GM12878 (cell line): ENCODE measurements around the gene TRHDE. TPM values are rescaled to one million over a fixed set of nuclear protein-coding genes. Genes with fewer than 3 reads are reported as not detected.

Experiments
- ATAC-seq: fragments of 200-7000 bp; cut with Tn5 transposase; 3 replicates; pipeline ENCODE4 v1.9.1; 2020; ENCODE audit warnings: mild to moderate bottlenecking, moderate library complexity
- BruUV-seq: library from RNA; stranded (reverse); fragments of 400-500 nt; replicated peaks from 2 replicates; lab custom pipeline; 2021; lab: Mats Ljungman, UMichigan
- CTCF ChIA-PET: fragments of 300-600 bp; sonication (Branson Sonifier 250); formaldehyde crosslinking; extraction: SDS; loops from one replicate; lab custom pipeline; 2021; ENCODE audit warnings: inconsistent platforms; lab: Yijun Ruan, JAX
- POLR2A ChIA-PET: fragments of 350-600 bp; formaldehyde crosslinking; extraction: SDS; loops from one replicate; lab custom pipeline; 2021; ENCODE audit warnings: inconsistent platforms; lab: Charles Lee
- RAD21 ChIA-PET: fragments of 300-600 bp; sonication (Branson Sonifier 250); formaldehyde crosslinking; loops from one replicate; lab custom pipeline; 2023; ENCODE audit warnings: antibody characterized with exemption; ENCODE audit not compliant: unreplicated experiment; lab: Charles Lee
- SMC1A ChIA-PET: fragments of 300-600 bp; sonication (Branson Sonifier 250); formaldehyde crosslinking; loops from one replicate; lab custom pipeline; 2023; ENCODE audit not compliant: unreplicated experiment, uncharacterized antibody; lab: Charles Lee
- DNase-seq: peaks from one replicate; pipeline ENCODE4 v3.0.0-alpha.2; 2011; ENCODE audit warnings: low read depth, low spot score
- FAIRE-seq: peaks from 3 replicates; lab custom pipeline; 2011; peaks lifted over from hg19 to GRCh38; lab: Jason Lieb, UNC
- H2AFZ ChIP-seq: 2 replicates; pipeline ENCODE4 v1.6.0; 2011; ENCODE audit warnings: low read depth, low read length, control low read depth; ENCODE audit not compliant: control insufficient read depth
- H3K27ac ChIP-seq: 2 replicates; pipeline ENCODE4 v1.5.1; 2011; ENCODE audit warnings: control low read depth; ENCODE audit not compliant: control insufficient read depth, insufficient read depth
- H3K27me3 ChIP-seq, 2 experiments: replicated peaks in 1 of 2; 2 replicates each; pipeline versions ENCODE4 v1.6.0 to v1.6.1; 2011; ENCODE audit warnings: low read length in 1 of 2; ENCODE audit not compliant: control insufficient read depth in 2 of 2, insufficient read depth in 2 of 2
- H3K36me3 ChIP-seq, 2 experiments: 2 replicates each; pipeline ENCODE4 v1.5.1; 2011; ENCODE audit warnings: low read length in 1 of 2; ENCODE audit not compliant: control insufficient read depth in 2 of 2, insufficient read depth in 2 of 2
- H3K4me1 ChIP-seq: 2 replicates; pipeline ENCODE4 v1.6.1; 2011; ENCODE audit warnings: mild to moderate bottlenecking, low read length, moderate library complexity, mixed read lengths; ENCODE audit not compliant: control insufficient read depth, insufficient read depth
- H3K4me2 ChIP-seq: 2 replicates; pipeline ENCODE4 v1.6.0; 2011; ENCODE audit warnings: control low read depth; ENCODE audit not compliant: control insufficient read depth, insufficient read depth
- H3K4me3 ChIP-seq: fragments of 200-600 bp; sonication (generic); 2 replicates; pipeline ENCODE4 v1.5.1; 2016
- H3K79me2 ChIP-seq: 2 replicates; pipeline ENCODE4 v1.6.0; 2011; ENCODE audit warnings: low read length; ENCODE audit not compliant: control insufficient read depth, insufficient read depth
- H3K9ac ChIP-seq: 2 replicates; pipeline ENCODE4 v1.8.0; 2011; ENCODE audit warnings: low read length, control low read depth, mixed read lengths; ENCODE audit not compliant: control insufficient read depth, insufficient read depth
- H3K9me3 ChIP-seq: replicated peaks from 3 replicates; pipeline ENCODE4 v1.5.1; 2011; ENCODE audit warnings: mild to moderate bottlenecking, low read length; ENCODE audit not compliant: control insufficient read depth, insufficient read depth
- H4K20me1 ChIP-seq: 2 replicates; pipeline ENCODE4 v1.6.0; 2011; ENCODE audit not compliant: control insufficient read depth, insufficient read depth
- BCL3 ChIP-seq: IDR thresholded peaks from 2 replicates; pipeline ENCODE4 v1.6.1; 2011; ENCODE audit warnings: borderline replicate concordance, low read depth, mild to moderate bottlenecking, moderate library complexity, low read length; ENCODE audit not compliant: insufficient read depth, poor library complexity, severe bottlenecking
- CTCF ChIP-seq, 3 experiments: IDR thresholded peaks in 2 of 3; conservative IDR thresholded peaks in 1 of 3; 2 replicates each; pipeline ENCODE4 v1.5.1; 2011; ENCODE audit warnings: low read depth in 3 of 3, low read length in 3 of 3, mild to moderate bottlenecking in 3 of 3, control low read depth in 2 of 3, moderate library complexity in 2 of 3, inconsistent platforms in 1 of 3, mixed read lengths in 1 of 3; ENCODE audit not compliant: control insufficient read depth in 2 of 3, insufficient read depth in 1 of 3; ENCODE audit errors: extremely low read depth in 1 of 3
- KDM1A ChIP-seq: fragments of 200-600 bp; sonication (generic); IDR thresholded peaks from 2 replicates; pipeline ENCODE4 v1.6.1; 2016; ENCODE audit warnings: borderline replicate concordance
- MAX ChIP-seq: IDR thresholded peaks from 2 replicates; pipeline ENCODE4 v1.6.1; 2012; ENCODE audit warnings: low read depth, low read length, improper control_type of control experiment
- NFYA ChIP-seq: IDR thresholded peaks from 2 replicates; pipeline ENCODE4 v1.6.1; 2011; ENCODE audit warnings: low read depth, mild to moderate bottlenecking, low read length, improper control_type of control experiment, borderline replicate concordance
- NRF1 ChIP-seq: conservative IDR thresholded peaks from 2 replicates; pipeline ENCODE4 v1.6.1; 2011; ENCODE audit warnings: mild to moderate bottlenecking, low read depth, low read length, improper control_type of control experiment
- PAX5 ChIP-seq: IDR thresholded peaks from 2 replicates; pipeline ENCODE4 v1.6.1; 2011; ENCODE audit warnings: low read depth, low read length, borderline replicate concordance
- PKNOX1 ChIP-seq: fragments of 450-650 bp; IDR thresholded peaks from 2 replicates; pipeline ENCODE4 v1.6.1; 2016; ENCODE audit warnings: mild to moderate bottlenecking
- POLR2A ChIP-seq: IDR thresholded peaks from 2 replicates; pipeline ENCODE4 v1.6.1; 2011; ENCODE audit warnings: low read depth, mild to moderate bottlenecking, low read length
- RELA ChIP-seq: fragments of 450-650 bp; IDR thresholded peaks from 2 replicates; pipeline ENCODE4 v1.8.0; 2014; ENCODE audit warnings: borderline replicate concordance; ENCODE audit not compliant: partially characterized antibody
- RUNX3 ChIP-seq: IDR thresholded peaks from 2 replicates; pipeline ENCODE4 v1.6.1; 2012; ENCODE audit warnings: low read length, inconsistent platforms
- SP1 ChIP-seq: IDR thresholded peaks from one replicate; pipeline ENCODE4 v1.6.1; 2011; ENCODE audit warnings: low read depth, low read length
- SUZ12 ChIP-seq: fragments of 200-600 bp; sonication (generic); IDR thresholded peaks from one replicate; pipeline ENCODE4 v1.6.1; 2018; ENCODE audit warnings: antibody characterized with exemption, mild to moderate bottlenecking; ENCODE audit not compliant: unreplicated experiment
- TCF12 ChIP-seq: IDR thresholded peaks from 2 replicates; pipeline ENCODE4 v1.6.1; 2011; ENCODE audit warnings: low read depth, mild to moderate bottlenecking, low read length
- TCF3 ChIP-seq: IDR thresholded peaks from 2 replicates; pipeline ENCODE4 v1.6.1; 2012; ENCODE audit warnings: low read depth, mild to moderate bottlenecking, low read length, borderline replicate concordance; ENCODE audit not compliant: insufficient read depth
- ZBTB11 ChIP-seq: fragments of 450-650 bp; formaldehyde crosslinking; IDR thresholded peaks from 2 replicates; pipeline ENCODE4 v1.5.0; 2022; ENCODE audit warnings: mild to moderate bottlenecking, missing genetic modification characterization
- WGBS: methylation state at CpG from one replicate; pipeline ENCODE4 v1.1.6; 2016; ENCODE audit warnings: low lambda C conversion rate; ENCODE audit not compliant: insufficient replicate concordance, insufficient coverage; ENCODE audit errors: missing lambda C conversion rate; 5-methylcytosine and 5-hydroxymethylcytosine counted together
- in situ Hi-C: fragments of 300-500 bp; cut with MboI; formaldehyde crosslinking; loops from 9 replicates; pipeline ENCODE4 v1.14.3; 2018; ENCODE audit warnings: mixed read lengths
- intact Hi-C: fragments of 100-400 bp; cut with micrococcal nuclease; formaldehyde crosslinking; loops from one replicate; pipeline ENCODE4 v1.14.2; 2022; ENCODE audit not compliant: unreplicated experiment
- polyA plus RNA-seq, 11 experiments: library from polyadenylated mRNA; depleted of rRNA in 4 of 11; unstranded in 6 of 11; stranded (reverse) in 5 of 11; fragments of >200 nt; fragmentation: Nextera tagmentation in 4 of 11; fragmentation: Illumina TruSeq in 1 of 11; extraction: Ambion mirVana in 4 of 11; extraction: Trizol in 1 of 11; gene quantifications; 1 replicate in 1 of 11; 2 replicates in 10 of 11; pipeline versions ENCODE4 v1.2.1 to v1.2.3, GENCODE V29; 2011 to 2016; ENCODE audit warnings: inconsistent platforms in 2 of 11, missing spikeins in 2 of 11, low read depth in 1 of 11
- total RNA-seq, 4 experiments: library from RNA; depleted of rRNA in 3 of 4; stranded (reverse); fragments of >200 nt in 3 of 4; fragmentation: Illumina TruSeq in 1 of 4; extraction: Trizol in 1 of 4; gene quantifications; 2 replicates each; pipeline versions ENCODE4 v1.2.1 to v1.2.3, GENCODE V29; 2013 to 2021

Gene TRHDE
- total and polyA plus RNA-seq, 10 of the 15 experiments (the other 5 are each of a cell fraction or from before 2014, with no cell fraction given), result not detected

- ATAC-seq (no peak), DNase-seq (no peak), FAIRE-seq (no peak)
- CTCF ChIA-PET, result no interaction called here
- Histone ChIP-seq H3K27ac (no peak overlapping the region), H3K4me1 (no peaks in the 10 kb centered on the region), H3K79me2 (no peaks in the 10 kb centered on the region), H3K4me2 (no peak overlapping the region), H3K36me3 (no peaks in the 10 kb centered on the region), H3K9ac (no peak overlapping the region), H4K20me1 (no peaks in the 10 kb centered on the region), H3K9me3 (no peaks in the 10 kb centered on the region), H3K27me3 (peaks cover 9 to 10% of the 10 kb centered on the region in 2 experiments), H2AFZ (no peak overlapping the region), H3K4me3 (no peak overlapping the region)
- RAD21 ChIA-PET, result no interaction called here
- in situ Hi-C loops (no loop called here), intact Hi-C loops (no loop called here)
- SMC1A ChIA-PET, result interaction anchor here (1.1 to 1.6 kb wide), 2 partner anchors 11 to 96 kb away, joined by 3 to 6 read pairs; no protein-coding TSS in a partner anchor
- POLR2A ChIA-PET, result no interaction called here
- 0% methylated on average over 1 of the region's 1 CpG for WGBS
- no TSS peak for BruUV-seq
- TF ChIP-seq PKNOX1 (no peak), SUZ12 (no peak), BCL3 (no peak), RELA (no peak), PAX5 (no peak), TCF12 (no peak), CTCF (IDR thresholded peaks at IDR 0.05 in 2 of 3, conservative IDR thresholded peaks at IDR 0.05 in 1 of 3; ENCODE audit: control insufficient read depth in 2 of 3, extremely low read depth in 1 of 3, insufficient read depth in 1 of 3, low read depth in 3 of 3, low read length in 3 of 3) (no peak), NFYA (no peak), RUNX3 (no peak), MAX (no peak), NRF1 (no peak), POLR2A (no peak), KDM1A (no peak), ZBTB11 (CRISPR knock-in tag) (no peak), TCF3 (no peak), SP1 (no peak)
Observed at GRCh38 chr12:72274931-72275330, 2.8 kb downstream of the TRHDE start.
